ENCODE data around the gene AMMECR1. TPM values are rescaled to one million over a fixed set of nuclear protein-coding genes. Genes with fewer than 3 reads are reported as not detected.

Gene AMMECR1
- total and polyA plus RNA-seq, 2 of the 13 experiments (the other 11 are each of a cell fraction or from before 2014, with no cell fraction given): 3.1 to 7.5 TPM

- TF ChIP-seq REPIN1 (CRISPR knock-in tag; IDR thresholded peaks at IDR 0.05; ENCODE audit: borderline replicate concordance, low read depth) (no peak), KLF15 (CRISPR knock-in tag; IDR thresholded peaks at IDR 0.05; ENCODE audit: borderline replicate concordance) (no peak), RARG (CRISPR knock-in tag; IDR thresholded peaks at IDR 0.05; ENCODE audit: low read depth) (no peak), TFDP2 (CRISPR knock-in tag; IDR thresholded peaks at IDR 0.05) (no peak), ETV6 (CRISPR knock-in tag; conservative IDR thresholded peaks at IDR 0.05) (no peak), ZNF713 (CRISPR knock-in tag; IDR thresholded peaks at IDR 0.05) (no peak), RAD51 (IDR thresholded peaks at IDR 0.05; ENCODE audit: borderline replicate concordance) (no peak), PHF20 (CRISPR knock-in tag; IDR thresholded peaks at IDR 0.05) (no peak)
- Histone ChIP-seq H3K4me2 (ENCODE audit: low read depth, low read length) (no peak overlapping the region), H3K36me3 (replicated peaks in 1 of 2; ENCODE audit: control insufficient read depth in 1 of 2, insufficient read depth in 2 of 2, low read length in 2 of 2) (no peaks in the 10 kb centered on the region), H4K20me1 (ENCODE audit: insufficient read depth, low read length) (no peaks in the 10 kb centered on the region), H3K27ac (ENCODE audit: extremely low read length, insufficient read depth, low read length) (no peak overlapping the region), H3K4me3 (replicated peaks in 1 of 3; ENCODE audit: insufficient read depth in 1 of 3, low read depth in 2 of 3, low read length in 3 of 3) (no peak overlapping the region), H3K79me2 (ENCODE audit: insufficient read depth, low read length) (no peaks in the 10 kb centered on the region), H3K9ac (ENCODE audit: insufficient read depth, low read depth, low read length) (no peak overlapping the region), H2AFZ (ENCODE audit: low read length) (no peak overlapping the region), H3K4me1 (ENCODE audit: insufficient read depth, low read length) (no peaks in the 10 kb centered on the region), H3K27me3 (ENCODE audit: control insufficient read depth in 1 of 2, insufficient read depth in 2 of 2, low read length in 2 of 2) (no peaks in the 10 kb centered on the region), H3K9me3 (ENCODE audit: low read length) (no peaks in the 10 kb centered on the region)
- ATAC-seq: no peak
- ChIA-PET POLR2A (no interaction called here), CTCF (ENCODE audit: low intra/inter-chr PET ratio, low total read pairs) (no interaction called here)
- no peak for DNase-seq (ENCODE audit: low spot score)
- no peak for FAIRE-seq
- no TSS peak for BruUV-seq (replicated peaks)
- in situ Hi-C loops (cut with HindIII; ENCODE audit: extremely low pct_ligation_motif_present, low pct_unique_long_range_greater_than_20kb) (no loop called here), intact Hi-C loops (cut with micrococcal nuclease; ENCODE audit: unreplicated experiment) (no loop called here)
- 95% methylated on average over 3 of the region's 3 CpGs for WGBS (ENCODE audit: low lambda C conversion rate)
Measured at GRCh38 chrX:110212299-110212698, 105.6 kb downstream of the AMMECR1 start.

- H3K4me3 ChIP-seq (replicated peaks in 1 of 3; ENCODE audit: insufficient read depth in 1 of 3, low read depth in 2 of 3, low read length in 3 of 3): no peak overlapping the region
- FAIRE-seq: no peak
- intact Hi-C loops (cut with micrococcal nuclease; ENCODE audit: unreplicated experiment) (no loop called here), in situ Hi-C loops (cut with HindIII; ENCODE audit: extremely low pct_ligation_motif_present, low pct_unique_long_range_greater_than_20kb) (no loop called here)
- H3K4me2 ChIP-seq (ENCODE audit: low read depth, low read length): no peak overlapping the region
- no peak overlapping the region for H3K27ac ChIP-seq (ENCODE audit: extremely low read length, insufficient read depth, low read length)
- H3K9me3 ChIP-seq (ENCODE audit: low read length): no peaks in the 10 kb centered on the region
- H4K20me1 ChIP-seq (ENCODE audit: insufficient read depth, low read length): no peaks in the 10 kb centered on the region
- H2AFZ ChIP-seq (ENCODE audit: low read length): no peak overlapping the region
- H3K36me3 ChIP-seq (replicated peaks in 1 of 2; ENCODE audit: control insufficient read depth in 1 of 2, insufficient read depth in 2 of 2, low read length in 2 of 2): no peaks in the 10 kb centered on the region
- H3K9ac ChIP-seq (ENCODE audit: insufficient read depth, low read depth, low read length): no peak overlapping the region
- H3K79me2 ChIP-seq (ENCODE audit: insufficient read depth, low read length): no peaks in the 10 kb centered on the region
- no peaks in the 10 kb centered on the region for H3K4me1 ChIP-seq (ENCODE audit: insufficient read depth, low read length)
- BruUV-seq (replicated peaks): no TSS peak
- POLR2A ChIA-PET: no interaction called here
- CTCF ChIA-PET (ENCODE audit: low intra/inter-chr PET ratio, low total read pairs): no interaction called here
- 100% methylated on average over 1 of the region's 1 CpG for WGBS (ENCODE audit: low lambda C conversion rate)
- no peak for DNase-seq (ENCODE audit: low spot score)
- ATAC-seq: no peak
- no peaks in the 10 kb centered on the region for H3K27me3 ChIP-seq (ENCODE audit: control insufficient read depth in 1 of 2, insufficient read depth in 2 of 2, low read length in 2 of 2)
- no peak for TF ChIP-seq SNAPC4 (CRISPR knock-in tag; IDR thresholded peaks at IDR 0.05)
- TF ChIP-seq KLF11 (CRISPR knock-in tag; IDR thresholded peaks at IDR 0.05): no peak
- no peak for TF ChIP-seq ZBTB8A (CRISPR knock-in tag; IDR thresholded peaks at IDR 0.05; ENCODE audit: borderline replicate concordance, low read depth)
- TF ChIP-seq CENPT (CRISPR knock-in tag; IDR thresholded peaks at IDR 0.05; ENCODE audit: low read depth): no peak
- TF ChIP-seq ZNF383 (CRISPR knock-in tag; IDR thresholded peaks at IDR 0.05; ENCODE audit: borderline replicate concordance): no peak
Measured at GRCh38 chrX:110211340-110211739, 106.5 kb downstream of the AMMECR1 start.

Measured in HepG2 (cell line).